ENCODE measurements around the gene ATAD3B.
"Not testable (repeated sequence)": the region's sequence is repeated elsewhere in the genome, so short reads cannot be mapped to it uniquely, and the experiment has no call there.

GRCh38 chr1:1504777-1505365 lies 33.3 kb downstream of the ATAD3B start:
- TF ChIP-seq POLR2AphosphoS5 (IDR thresholded peaks at IDR 0.05; ENCODE audit: borderline replicate concordance, low read depth, low read length); EZH2 (IDR thresholded peaks at IDR 0.05): not testable (repeated sequence)
